SK-N-MC (cell line): ENCODE measurements around the gene ASIC1.

Experiments used
- EZH2 ChIP-seq: fragments of 200-600 bp; sonication (generic); IDR thresholded peaks from one replicate; pipeline ENCODE4 v1.6.1; 2017; ENCODE audit warnings: antibody characterized with exemption
- FOXP2 ChIP-seq: optimal IDR thresholded peaks from 2 replicates; pipeline ENCODE3; 2011; ENCODE audit warnings: mild to moderate bottlenecking, moderate library complexity; ENCODE audit not compliant: insufficient read depth; ENCODE audit errors: extremely low read length, control extremely low read depth
- POLR2AphosphoS5 ChIP-seq: IDR thresholded peaks from 2 replicates; pipeline ENCODE4 v1.6.1; 2012; ENCODE audit warnings: mild to moderate bottlenecking, low read depth, low read length, borderline replicate concordance

GRCh38 chr12:50110127-50110761 lies 52.8 kb downstream of the ASIC1 start:
- no peak for TF ChIP-seq EZH2
- no peak; the same call in 1 of the 2 replicates for TF ChIP-seq POLR2AphosphoS5
- TF ChIP-seq FOXP2, result no peak
